ENCODE measurements around the gene MAPK6. TPM values are rescaled to one million over a fixed set of nuclear protein-coding genes. Genes with fewer than 3 reads are reported as not detected.

Gene MAPK6
- total and polyA plus RNA-seq, 2 of the 8 experiments (the other 6 are each of a cell fraction or from before 2014, with no cell fraction given), result 22.6 to 108 TPM

DNA sequence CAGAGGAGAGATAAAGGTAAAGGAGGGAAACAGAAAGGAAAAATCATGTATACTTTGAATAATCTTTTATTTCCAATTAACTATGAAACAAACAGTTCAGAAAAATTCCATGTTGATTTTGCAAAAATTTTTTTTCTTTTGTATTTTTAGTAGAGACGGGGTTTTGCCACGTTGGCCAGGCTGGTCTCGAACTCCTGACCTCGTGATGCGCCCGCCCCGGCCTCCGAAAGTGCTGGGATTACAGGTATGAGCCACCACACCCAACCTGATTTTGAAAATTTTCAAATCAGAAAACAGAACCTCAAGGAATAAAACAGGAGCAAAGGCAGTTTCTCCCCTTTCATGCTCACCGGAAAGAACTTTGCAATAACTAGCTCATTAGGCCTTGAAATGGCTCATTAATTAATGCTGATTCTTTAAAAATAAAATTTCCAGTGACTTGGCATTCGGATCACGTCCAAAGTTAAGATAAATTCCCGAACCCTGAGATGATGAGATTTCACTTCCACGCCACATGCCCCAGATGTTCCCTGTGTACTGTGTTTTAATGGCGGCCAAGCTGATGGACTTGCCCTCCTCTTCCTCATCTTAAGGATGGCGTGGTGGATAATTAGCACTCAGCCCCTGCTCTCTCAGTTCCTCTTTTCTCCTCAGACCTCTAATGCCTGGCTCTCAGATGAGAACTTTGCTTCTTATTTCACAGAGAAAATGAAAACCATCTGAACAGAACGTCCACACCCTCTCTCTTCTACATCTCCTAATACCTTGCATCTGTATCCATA, 82.7 kb downstream of the MAPK6 start:
- Histone ChIP-seq H3K36me3 (ENCODE audit: control insufficient read depth in 2 of 4, insufficient read depth in 4 of 4, low read length in 3 of 4) (no peaks in the 10 kb centered on the region), H2AK5ac (ENCODE audit: low read depth, low read length) (no peak overlapping the region), H3K4me1 (replicated peaks in 1 of 4; ENCODE audit: control insufficient read depth in 3 of 4, insufficient read depth in 4 of 4, low read length in 3 of 4) (no peaks in the 10 kb centered on the region), H3K18ac (ENCODE audit: extremely low read depth, low read length) (no peak overlapping the region), H2BK120ac (replicated peaks; ENCODE audit: low read depth, low read length) (no peak overlapping the region), H4K91ac (replicated peaks; ENCODE audit: insufficient read length, low read length) (no peak overlapping the region), H3K14ac (ENCODE audit: insufficient read length) (no peak overlapping the region), H3K23me2 (ENCODE audit: low read depth, low read length) (no peaks in the 10 kb centered on the region; the same call in 1 of the 2 replicates), H3K9me3 (ENCODE audit: insufficient read depth in 2 of 2, low read depth in 1 of 2, low read length in 1 of 2) (no peaks in the 10 kb centered on the region), H4K8ac (ENCODE audit: extremely low read depth, insufficient read depth, low read length) (no peak overlapping the region), H3K9ac (replicated peaks in 1 of 4; ENCODE audit: extremely low read depth in 1 of 4, low read depth in 3 of 4, low read length in 3 of 4) (no peak overlapping the region), H3K79me2 (ENCODE audit: control insufficient read depth in 1 of 2, insufficient read depth in 2 of 2, low read length in 2 of 2) (no peaks in the 10 kb centered on the region), H2AFZ (ENCODE audit: low read length) (no peak overlapping the region), H3K79me1 (ENCODE audit: low read depth, low read length) (no peaks in the 10 kb centered on the region), H3K27ac (ENCODE audit: low read depth, low read length) (no peak overlapping the region), H3K4me2 (ENCODE audit: insufficient read depth in 1 of 2, low read depth in 2 of 2, low read length in 2 of 2) (no peak overlapping the region), H3K27me3 (replicated peaks in 1 of 4; ENCODE audit: control insufficient read depth in 3 of 4, extremely low read depth in 1 of 4, insufficient read depth in 3 of 4, low read length in 3 of 4) (no peaks in the 10 kb centered on the region), H4K5ac (ENCODE audit: insufficient read length, low read depth, low read length) (no peak overlapping the region), H2BK5ac (ENCODE audit: low read depth, low read length) (no peak overlapping the region), H4K20me1 (replicated peaks in 1 of 2; ENCODE audit: control insufficient read depth in 1 of 2, insufficient read depth in 2 of 2, low read length in 2 of 2) (no peaks in the 10 kb centered on the region), H2BK20ac (ENCODE audit: low read length) (no peak overlapping the region), H3K23ac (ENCODE audit: insufficient read length) (no peak overlapping the region), H2BK12ac (ENCODE audit: low read depth, low read length) (no peak overlapping the region), H3K56ac (replicated peaks; ENCODE audit: insufficient read length, low read depth, low read length) (no peak overlapping the region), H3K4ac (replicated peaks; ENCODE audit: insufficient read length, low read depth, low read length) (no peak overlapping the region), H3K4me3 (ENCODE audit: extremely low read depth in 1 of 4, insufficient read depth in 2 of 4, low read depth in 3 of 4, low read length in 4 of 4) (no peak overlapping the region), H2BK15ac (ENCODE audit: low read length) (no peak overlapping the region)
- POLR2A ChIA-PET (ENCODE audit: partially characterized antibody), result interaction anchor here (1.1 kb wide), 1 partner anchor 13 kb away, joined by 3 read pairs; no protein-coding TSS in a partner anchor
- DNase-seq (ENCODE audit: low read depth in 1 of 2, low spot score in 2 of 2) (no peak), FAIRE-seq (no peak)
- WGBS, 2 experiments (ENCODE audit: extremely low coverage in 1 of 2, insufficient coverage in 1 of 2, insufficient read length in 1 of 2, insufficient replicate concordance in 2 of 2, low coverage in 1 of 2, low lambda C conversion rate in 2 of 2, missing lambda C conversion rate in 1 of 2), result 90% methylated on average over 16 of the region's 16 CpGs; no CpG with 5 or more reads in 1 of the 2 experiments
- CTCF ChIA-PET (ENCODE audit: partially characterized antibody), result no interaction called here
- TF ChIP-seq EGR1 (IDR thresholded peaks at IDR 0.05; ENCODE audit: borderline replicate concordance, low read depth, low read length) (no peak), KDM4A (IDR thresholded peaks at IDR 0.05; ENCODE audit: low read depth, low read length, severe bottlenecking) (no peak), HDAC6 (IDR thresholded peaks at IDR 0.05; ENCODE audit: low read depth, low read length) (no peak), GABPA (IDR thresholded peaks at IDR 0.05; ENCODE audit: borderline replicate concordance, insufficient read depth, low read length) (no peak), KDM5A (IDR thresholded peaks at IDR 0.05; ENCODE audit: low read length) (no peak), YY1 (IDR thresholded peaks at IDR 0.05; ENCODE audit: low read depth, low read length) (no peak), TAF1 (IDR thresholded peaks at IDR 0.05; ENCODE audit: low read depth, low read length) (no peak), SIRT6 (IDR thresholded peaks at IDR 0.05; ENCODE audit: low read length) (no peak), SP2 (IDR thresholded peaks at IDR 0.05; ENCODE audit: low read length) (no peak), BRCA1 (IDR thresholded peaks at IDR 0.05; ENCODE audit: low read depth, low read length) (no peak), POU5F1 (IDR thresholded peaks at IDR 0.05; ENCODE audit: low read depth, low read length) (no peak), BACH1 (IDR thresholded peaks at IDR 0.05; ENCODE audit: low read length) (no peak), CHD1 (IDR thresholded peaks at IDR 0.05; ENCODE audit: low read depth, low read length) (no peak)
- TF ChIP-seq, protein P1, sequence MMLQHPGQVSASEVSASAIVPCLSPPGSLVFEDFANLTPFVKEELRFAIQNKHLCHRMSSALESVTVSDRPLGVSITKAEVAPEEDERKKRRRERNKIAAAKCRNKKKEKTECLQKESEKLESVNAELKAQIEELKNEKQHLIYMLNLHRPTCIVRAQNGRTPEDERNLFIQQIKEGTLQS (IDR thresholded peaks at IDR 0.05; ENCODE audit: insufficient read depth, low read depth, low read length), result no peak

All from H1 (cell line).